Ovary (tissue), 9 donors: ENCODE results near the gene AMFR. TPM values are rescaled to one million over a fixed set of nuclear protein-coding genes. Genes with fewer than 3 reads are reported as not detected.

Experiments used
- DNase-seq, 5 donors: peaks; one replicate each; pipeline ENCODE4 v3.0.0-alpha.2; 2019 to 2020
- H3K27ac ChIP-seq, 2 donors: fragments of 200-600 bp; one replicate each; pipeline versions ENCODE4 v1.5.1 to v1.8.0; 2019 to 2022
- H3K27me3 ChIP-seq: fragments of 200-600 bp; one replicate; pipeline ENCODE4 v1.8.0; 2022
- H3K36me3 ChIP-seq: fragments of 200-600 bp; sonication (generic); one replicate; pipeline ENCODE4 v1.5.1; 2019
- H3K4me1 ChIP-seq: one replicate; pipeline ENCODE4 v1.8.1; 2013; ENCODE audit warnings: mild to moderate bottlenecking, moderate library complexity; ENCODE audit not compliant: insufficient read depth
- H3K4me3 ChIP-seq: fragments of 200-600 bp; sonication (generic); one replicate; pipeline ENCODE4 v1.5.1; 2017
- H3K9me3 ChIP-seq, 2 donors: fragments of 200-600 bp in 1 of 2; sonication (generic) in 1 of 2; one replicate each; pipeline versions ENCODE4 v1.5.1 to v1.8.1; 2013 to 2019; ENCODE audit warnings: mild to moderate bottlenecking in 1 of 2, moderate library complexity in 1 of 2
- EP300 ChIP-seq: sonication (generic); formaldehyde crosslinking; IDR thresholded peaks from one replicate; pipeline ENCODE4 v1.6.1; 2017; ENCODE audit warnings: antibody characterized with exemption
- POLR2A ChIP-seq: fragments of 450-650 bp; IDR thresholded peaks from one replicate; pipeline ENCODE4 v1.6.1; 2017; ENCODE audit warnings: antibody characterized with exemption, mild to moderate bottlenecking, moderate library complexity
- WGBS, 3 donors: extraction: QIAGEN DNeasy Blood & Tissue Kit in 1 of 3; methylation state at CpG; one replicate each; pipeline versions ENCODE4 v1.1.5 to v1.1.7; 2013 to 2017; 5-methylcytosine and 5-hydroxymethylcytosine counted together
- intact Hi-C, 4 donors: fragments of 100-400 bp; cut with DNase I; formaldehyde crosslinking; loops; one replicate each; pipeline versions ENCODE4 v1.11.0 to v1.15.1; 2022 to 2023
- polyA plus RNA-seq, 2 donors: library from polyadenylated mRNA; stranded (reverse); fragments of 200-250 nt in 1 of 2; fragments of 350-450 nt in 1 of 2; fragmentation: Illumina TruSeq in 1 of 2; extraction: RNeasy Lipid Tissue Mini Kit (QIAGEN cat#74804) in 1 of 2; gene quantifications; one replicate each; pipeline ENCODE4 v1.2.3, GENCODE V29; 2013 to 2014
- total RNA-seq, 7 donors: library from RNA; depleted of rRNA in 2 of 7; stranded (reverse); fragments of >200 nt in 2 of 7; fragmentation: NEBNext Ultra II Directional in 3 of 7; extraction: Animal tissue kit (Norgen Biotek cat#: 25700) in 3 of 7; gene quantifications; one replicate each; pipeline versions ENCODE4 v1.1.0 to v1.2.4, GENCODE V29; 2016 to 2023
- TF ChIP-seq, protein P1 (sequence below), 3 donors: fragments of 450-650 bp in 2 of 3; fragments of 200-600 bp in 1 of 3; IDR thresholded peaks; one replicate each; pipeline versions ENCODE4 v1.5.1 to v1.8.0; 2016 to 2022; ENCODE audit warnings: antibody characterized with exemption in 3 of 3, mild to moderate bottlenecking in 1 of 3
- donor health status: DM: no; HTN: no; CAD: no; lungs with moderate emphysema.
- donor health status: DM: no; HTN: no; CAD: no.
- donor health status: Bipolar disorder and iron deficiency.
- donor health status: DM: yes; HTN: yes; CAD: no.
- donor health status: DM: no; HTN: no; CAD: no.
- donor health status: DM: yes; HTN: yes; CAD: no.

The AMFR gene
- total and polyA plus RNA-seq, 9 donors, result 94.1 to 130 (median 107) TPM

DNA sequence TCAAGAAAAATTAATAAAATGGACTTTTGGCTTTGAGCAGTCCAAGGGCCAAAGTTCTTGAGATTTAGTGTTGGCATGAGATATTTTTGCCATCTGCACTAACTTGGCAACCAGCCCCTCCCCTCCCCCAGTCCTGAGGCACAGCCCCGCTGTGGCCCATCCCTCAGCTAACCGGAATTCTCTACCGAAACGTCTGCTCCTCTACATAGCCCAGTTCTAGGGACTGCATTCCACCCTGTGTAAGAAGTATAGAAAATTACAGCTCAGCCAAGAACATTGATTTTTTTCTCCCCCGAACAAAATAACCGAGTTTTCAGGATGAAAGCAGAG lies 97.5 kb downstream of the AMFR start:
- H3K9me3 ChIP-seq, result no peaks in the 10 kb centered on the region
- H3K4me3 ChIP-seq, result no peak overlapping the region
- H3K4me1 ChIP-seq, result no peaks in the 10 kb centered on the region
- H3K27me3 ChIP-seq, result no peaks in the 10 kb centered on the region
- WGBS, 3 donors, result 72 to 75% (median 73%) methylated on average over 6 of the region's 6 CpGs
- no peak for DNase-seq
- no peak overlapping the region for H3K27ac ChIP-seq
- no peaks in the 10 kb centered on the region for H3K36me3 ChIP-seq
- TF ChIP-seq, protein P1, sequence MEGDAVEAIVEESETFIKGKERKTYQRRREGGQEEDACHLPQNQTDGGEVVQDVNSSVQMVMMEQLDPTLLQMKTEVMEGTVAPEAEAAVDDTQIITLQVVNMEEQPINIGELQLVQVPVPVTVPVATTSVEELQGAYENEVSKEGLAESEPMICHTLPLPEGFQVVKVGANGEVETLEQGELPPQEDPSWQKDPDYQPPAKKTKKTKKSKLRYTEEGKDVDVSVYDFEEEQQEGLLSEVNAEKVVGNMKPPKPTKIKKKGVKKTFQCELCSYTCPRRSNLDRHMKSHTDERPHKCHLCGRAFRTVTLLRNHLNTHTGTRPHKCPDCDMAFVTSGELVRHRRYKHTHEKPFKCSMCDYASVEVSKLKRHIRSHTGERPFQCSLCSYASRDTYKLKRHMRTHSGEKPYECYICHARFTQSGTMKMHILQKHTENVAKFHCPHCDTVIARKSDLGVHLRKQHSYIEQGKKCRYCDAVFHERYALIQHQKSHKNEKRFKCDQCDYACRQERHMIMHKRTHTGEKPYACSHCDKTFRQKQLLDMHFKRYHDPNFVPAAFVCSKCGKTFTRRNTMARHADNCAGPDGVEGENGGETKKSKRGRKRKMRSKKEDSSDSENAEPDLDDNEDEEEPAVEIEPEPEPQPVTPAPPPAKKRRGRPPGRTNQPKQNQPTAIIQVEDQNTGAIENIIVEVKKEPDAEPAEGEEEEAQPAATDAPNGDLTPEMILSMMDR (IDR thresholded peaks at IDR 0.05), result no peak
- TF ChIP-seq EP300, result no peak
- no peak for TF ChIP-seq POLR2A
- intact Hi-C loops, result no loop called here

DNA sequence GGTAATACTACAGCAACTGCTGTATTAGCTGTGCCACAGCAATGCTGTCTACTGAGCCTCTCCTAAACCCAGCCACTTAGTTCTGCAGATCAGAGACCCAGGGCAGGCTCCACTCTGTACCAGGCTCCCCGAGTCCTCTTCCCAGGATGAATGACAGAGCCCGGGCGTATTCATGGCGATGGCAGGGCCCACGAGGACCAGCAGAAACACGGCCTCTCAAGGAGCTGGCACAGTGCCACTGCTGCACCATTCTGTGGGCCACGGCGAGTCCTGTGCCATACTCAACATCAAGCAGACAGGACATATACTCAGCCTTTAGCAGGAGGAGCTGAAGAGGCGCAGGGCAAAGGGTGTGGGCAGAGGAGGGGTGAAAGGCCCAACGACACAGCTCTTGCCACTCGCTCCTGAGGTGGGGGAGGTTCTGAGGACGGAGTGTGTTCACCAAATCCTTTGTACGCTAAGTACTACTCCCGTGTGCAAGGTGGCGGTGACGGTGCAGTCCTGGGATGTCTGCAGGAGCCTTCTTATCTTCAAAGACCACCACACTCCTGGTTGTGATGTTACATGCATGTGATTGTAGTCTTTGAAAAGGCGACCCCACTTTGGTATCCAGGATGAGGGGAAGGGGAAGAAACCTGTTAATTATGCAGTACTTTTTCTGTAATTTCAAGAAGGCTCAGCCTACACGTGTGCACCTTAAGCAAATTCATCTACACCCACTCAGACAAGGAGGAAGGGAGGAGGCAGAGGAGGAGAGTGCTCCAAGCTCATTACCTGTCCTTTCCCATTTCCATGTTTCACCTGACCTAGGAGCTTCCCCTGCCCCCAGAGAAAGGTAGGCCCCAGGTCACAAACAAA lies 98.0 kb downstream of the AMFR start:
- Histone ChIP-seq H3K4me3 (no peak overlapping the region), H3K27ac (no peak overlapping the region), H3K9me3 (no peaks in the 10 kb centered on the region), H3K4me1 (no peaks in the 10 kb centered on the region), H3K36me3 (no peaks in the 10 kb centered on the region), H3K27me3 (no peaks in the 10 kb centered on the region)
- DNase-seq, result no peak
- no peak for TF ChIP-seq POLR2A
- no peak for TF ChIP-seq EP300
- TF ChIP-seq, protein P1 (IDR thresholded peaks at IDR 0.05), result no peak
- WGBS, 3 donors, result 81 to 85% (median 83%) methylated on average over 18 of the region's 18 CpGs
- intact Hi-C loops, result no loop called here

DNA sequence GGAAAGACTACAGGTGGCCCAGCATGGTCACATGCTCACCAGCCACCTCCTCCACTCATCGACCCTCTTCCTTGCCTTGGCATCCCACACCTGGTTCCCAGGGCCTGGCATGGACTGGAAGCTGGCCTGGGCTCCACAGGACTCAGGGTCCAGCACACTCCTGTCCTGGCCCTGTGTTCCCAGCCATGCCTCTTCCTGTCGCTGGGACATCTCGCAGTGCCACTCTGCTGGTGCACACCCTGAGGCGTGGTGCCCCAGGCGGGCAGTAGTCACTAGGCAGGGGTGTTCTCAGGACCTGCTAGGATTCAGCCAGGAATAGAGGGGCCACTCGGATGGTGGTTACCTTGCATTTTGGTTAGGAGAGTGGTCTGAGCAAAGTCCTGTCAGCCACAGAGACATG lies 99.4 kb downstream of the AMFR start:
- H3K27ac ChIP-seq, result no peak overlapping the region
- TF ChIP-seq, protein P1 (IDR thresholded peaks at IDR 0.05), result no peak
- no peak for TF ChIP-seq EP300
- no peak for TF ChIP-seq POLR2A
- no peak for DNase-seq
- WGBS, 3 donors, result 95% methylated on average over 6 of the region's 6 CpGs
- no peaks in the 10 kb centered on the region for H3K9me3 ChIP-seq
- intact Hi-C loops, result no loop called here
- no peaks in the 10 kb centered on the region for H3K36me3 ChIP-seq
- no peak overlapping the region for H3K4me3 ChIP-seq
- no peaks in the 10 kb centered on the region for H3K27me3 ChIP-seq
- no peaks in the 10 kb centered on the region for H3K4me1 ChIP-seq

DNA sequence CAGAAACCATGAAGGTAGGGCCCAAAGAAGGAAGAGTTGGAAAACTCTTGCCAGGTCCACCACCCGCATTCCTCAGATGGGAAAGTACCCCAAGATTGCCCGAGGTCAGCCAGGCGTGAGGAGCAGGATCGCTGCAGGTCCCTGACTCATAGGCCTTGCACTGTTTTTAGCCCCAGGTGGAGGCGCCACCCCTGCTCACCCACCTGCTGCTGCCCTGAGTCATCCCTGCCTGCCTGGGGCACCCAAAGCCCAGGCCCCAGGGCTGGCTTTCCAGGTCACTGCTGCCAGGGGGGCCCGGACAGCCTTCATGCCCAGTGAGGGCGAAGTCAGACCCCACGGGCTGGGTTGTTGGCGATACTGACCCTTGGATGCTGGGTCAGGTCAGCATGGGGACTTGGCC lies 100.9 kb downstream of the AMFR start:
- H3K27ac ChIP-seq, result no peak overlapping the region
- H3K4me3 ChIP-seq, result no peak overlapping the region
- H3K36me3 ChIP-seq, result no peaks in the 10 kb centered on the region
- DNase-seq, result no peak
- WGBS, 3 donors, result 94 to 96% (median 95%) methylated on average over 9 of the region's 9 CpGs
- H3K27me3 ChIP-seq, result no peaks in the 10 kb centered on the region
- H3K9me3 ChIP-seq, result no peaks in the 10 kb centered on the region
- H3K4me1 ChIP-seq, result no peaks in the 10 kb centered on the region
- TF ChIP-seq EP300 (no peak), POLR2A (no peak)
- TF ChIP-seq, protein P1 (IDR thresholded peaks at IDR 0.05), result no peak
- intact Hi-C loops, result loop anchor here in 1 of 4 donors (5.0 kb wide), 1 partner anchor 377 kb away; no protein-coding TSS in a partner anchor
